ENCODE results near the gene MINAR1. TPM values are rescaled to one million over a fixed set of nuclear protein-coding genes. Genes with fewer than 3 reads are reported as not detected.

The MINAR1 gene
- total and polyA plus RNA-seq, 9 donors, result 0.12 to 0.62 (median 0.23) TPM

GRCh38 chr15:79478108-79478507, 46.0 kb downstream of the MINAR1 start:
- no peaks in the 10 kb centered on the region for H3K9me3 ChIP-seq
- H3K4me1 ChIP-seq (ENCODE audit: insufficient read depth), result no peaks in the 10 kb centered on the region
- H3K36me3 ChIP-seq, result no peaks in the 10 kb centered on the region
- no peak for TF ChIP-seq CTCF (IDR thresholded peaks at IDR 0.05)
- no peak for TF ChIP-seq POLR2A (IDR thresholded peaks at IDR 0.05)
- TF ChIP-seq EP300 (IDR thresholded peaks at IDR 0.05), result no peak
- 88 to 91% (median 89%) methylated on average over 7 of the region's 7 CpGs for WGBS, 3 donors
- H3K4me3 ChIP-seq, result no peak overlapping the region
- H3K27ac ChIP-seq, result no peak overlapping the region
- intact Hi-C loops (cut with DNase I), result no loop called here
- DNase-seq, result no peak
- H3K27me3 ChIP-seq, result no peaks in the 10 kb centered on the region

- Histone ChIP-seq H3K27me3 (no peaks in the 10 kb centered on the region), H3K4me1 (ENCODE audit: insufficient read depth) (no peaks in the 10 kb centered on the region), H3K27ac (no peak overlapping the region), H3K9me3 (no peaks in the 10 kb centered on the region), H3K36me3 (no peaks in the 10 kb centered on the region), H3K4me3 (no peak overlapping the region)
- TF ChIP-seq POLR2A (IDR thresholded peaks at IDR 0.05), result no peak
- TF ChIP-seq CTCF (IDR thresholded peaks at IDR 0.05), result no peak
- TF ChIP-seq EP300 (IDR thresholded peaks at IDR 0.05), result no peak
- DNase-seq, result no peak
- intact Hi-C loops (cut with DNase I), result no loop called here
- 82 to 87% (median 84%) methylated on average over 2 of the region's 2 CpGs for WGBS, 3 donors
These were observed 47.5 kb downstream of the MINAR1 start for GRCh38 chr15:79479616-79480015.

DNA sequence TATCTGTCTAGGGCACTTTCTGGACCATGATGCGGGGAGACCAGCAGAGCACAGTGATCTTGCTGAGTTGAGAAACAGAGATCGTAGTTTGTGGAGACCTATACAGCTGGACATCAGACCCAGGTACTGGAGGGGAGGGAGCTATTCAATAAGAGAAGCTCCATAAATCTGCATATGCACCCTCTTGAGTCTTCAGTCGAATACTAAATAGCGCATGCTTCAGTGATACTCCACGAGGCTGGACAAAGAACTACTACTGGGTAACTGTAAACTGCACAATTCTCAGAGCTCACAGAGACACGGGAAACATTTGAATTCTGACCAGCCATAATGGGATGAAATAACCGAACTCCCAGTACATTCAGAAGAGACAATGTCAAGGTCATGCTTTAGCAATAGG, 49.7 kb downstream of the MINAR1 start:
- Histone ChIP-seq H3K36me3 (no peaks in the 10 kb centered on the region), H3K27me3 (no peaks in the 10 kb centered on the region), H3K4me1 (ENCODE audit: insufficient read depth) (no peaks in the 10 kb centered on the region), H3K4me3 (no peak overlapping the region), H3K9me3 (no peaks in the 10 kb centered on the region), H3K27ac (no peak overlapping the region)
- TF ChIP-seq CTCF (IDR thresholded peaks at IDR 0.05), result no peak
- TF ChIP-seq EP300 (IDR thresholded peaks at IDR 0.05), result no peak
- TF ChIP-seq POLR2A (IDR thresholded peaks at IDR 0.05), result no peak
- WGBS, 3 donors, result 82 to 88% (median 83%) methylated on average over 7 of the region's 7 CpGs
- intact Hi-C loops (cut with DNase I), result no loop called here
- no peak for DNase-seq

Other genes with a start within 250 kb of the MINAR1 start
- under 1 TPM in 1 of 7 donors, not detected in 6; 0.10 TPM for gene ANKRD34C, start 149.6 kb upstream of the MINAR1 start, total RNA-seq
- under 1 TPM in 1 of 2 donors, not detected in 1; 0.20 TPM for gene ANKRD34C, start 149.6 kb upstream of the MINAR1 start, polyA plus RNA-seq
- gene TMED3, start 121.2 kb upstream of the MINAR1 start, total RNA-seq, result 10 to 100 TPM; 22.4 to 45.8 (median 33.7) TPM
- 10 to 100 TPM; 38.2 to 51.6 TPM for gene TMED3, start 121.2 kb upstream of the MINAR1 start, polyA plus RNA-seq

Data from ovary (tissue), 9 donors.